GM18907 (cell line): ENCODE data around the gene SLC25A13.
A peak's percentile ranks its signal among the peaks of the same experiment; 100 is the strongest.

Experiments used
- ATAC-seq: cut with Tn5 transposase; IDR thresholded peaks from one replicate; pipeline ENCODE4 v1.9.1; 2021; ENCODE audit warnings: mild to moderate bottlenecking, moderate library complexity; ENCODE audit not compliant: unreplicated experiment

Gene SLC25A13

GRCh38 chr7:96211954-96212353 is 109.9 kb downstream of the SLC25A13 start:
- ATAC-seq = no peak

GRCh38 chr7:96205665-96206064 is 116.2 kb downstream of the SLC25A13 start:
- no peak for ATAC-seq

- no peak for ATAC-seq
These were observed 117.3 kb downstream of the SLC25A13 start for GRCh38 chr7:96204601-96205000.

- no peak for ATAC-seq
These were observed 118.1 kb downstream of the SLC25A13 start for GRCh38 chr7:96203786-96204185.

GRCh38 chr7:96202102-96202501 is 119.8 kb downstream of the SLC25A13 start:
- no peak for ATAC-seq

GRCh38 chr7:96200740-96201139 is 121.2 kb downstream of the SLC25A13 start:
- no peak for ATAC-seq

GRCh38 chr7:96199421-96199820 is 122.5 kb downstream of the SLC25A13 start:
- no peak for ATAC-seq

GRCh38 chr7:96198047-96198636 is 123.8 kb downstream of the SLC25A13 start:
- ATAC-seq = no peak

- ATAC-seq = no peak
These were observed 125.2 kb downstream of the SLC25A13 start for GRCh38 chr7:96196676-96197075.

GRCh38 chr7:96189129-96189820 is 132.6 kb downstream of the SLC25A13 start:
- ATAC-seq = no peak

GRCh38 chr7:96188591-96188991 is 133.3 kb downstream of the SLC25A13 start:
- no peak for ATAC-seq

GRCh38 chr7:96188174-96188581 is 133.7 kb downstream of the SLC25A13 start:
- no peak for ATAC-seq

GRCh38 chr7:96187735-96188134 is 134.2 kb downstream of the SLC25A13 start:
- ATAC-seq = no peak

- ATAC-seq = no peak
These were observed 137.1 kb downstream of the SLC25A13 start for GRCh38 chr7:96184783-96185182.

- no peak for ATAC-seq
These were observed 138.7 kb downstream of the SLC25A13 start for GRCh38 chr7:96183163-96183670.

GRCh38 chr7:96182424-96183158 is 139.3 kb downstream of the SLC25A13 start:
- ATAC-seq = peak; percentile 79

GRCh38 chr7:96181174-96181573 is 140.7 kb downstream of the SLC25A13 start:
- no peak for ATAC-seq

- no peak for ATAC-seq
These were observed 142.1 kb downstream of the SLC25A13 start for GRCh38 chr7:96179837-96180236.

GRCh38 chr7:96179341-96179740 is 142.6 kb downstream of the SLC25A13 start:
- ATAC-seq = no peak

- no peak for ATAC-seq
These were observed 143.3 kb downstream of the SLC25A13 start for GRCh38 chr7:96178581-96178980.

- no peak for ATAC-seq
These were observed 144.5 kb downstream of the SLC25A13 start for GRCh38 chr7:96177353-96177752.

- no peak for ATAC-seq
These were observed 147.1 kb downstream of the SLC25A13 start for GRCh38 chr7:96174812-96175211.
